GM19240 (cell line): ENCODE results near the gene DAAM2.

Experiments
- DNase-seq: peaks from one replicate; pipeline ENCODE4 v3.0.0; 2011; ENCODE audit warnings: low spot score; ENCODE audit not compliant: insufficient read length

Gene DAAM2

GRCh38 chr6:39818695-39819094 is 26.5 kb downstream of the DAAM2 start:
- no peak for DNase-seq

GRCh38 chr6:39819228-39819627 is 27.1 kb downstream of the DAAM2 start:
- no peak for DNase-seq

DNA sequence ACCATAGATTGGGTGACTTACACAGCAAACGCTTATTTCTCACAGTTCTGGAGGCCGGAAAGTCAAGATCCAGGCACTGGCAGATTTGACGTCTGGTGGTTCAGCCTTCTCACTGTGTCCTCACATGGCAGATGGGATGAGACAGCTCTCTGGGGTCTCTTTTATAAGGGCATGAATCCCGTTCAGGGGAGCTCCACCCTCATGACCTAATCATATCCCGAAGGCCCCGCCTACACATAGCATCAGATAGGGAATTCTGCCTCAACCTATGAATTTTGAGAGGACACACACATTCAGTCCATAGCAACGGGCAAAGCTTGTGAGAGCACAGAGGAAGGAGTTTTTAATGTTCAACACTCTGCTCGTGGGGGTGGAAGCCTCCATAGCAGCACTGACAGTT is 27.5 kb downstream of the DAAM2 start:
- DNase-seq, result no peak

GRCh38 chr6:39820553-39820952 is 28.4 kb downstream of the DAAM2 start:
- DNase-seq, result no peak

- no peak for DNase-seq
Measured at GRCh38 chr6:39821046-39821740, 29.0 kb downstream of the DAAM2 start.

- no peak for DNase-seq
Measured at GRCh38 chr6:39821742-39822532, 29.8 kb downstream of the DAAM2 start.

DNA sequence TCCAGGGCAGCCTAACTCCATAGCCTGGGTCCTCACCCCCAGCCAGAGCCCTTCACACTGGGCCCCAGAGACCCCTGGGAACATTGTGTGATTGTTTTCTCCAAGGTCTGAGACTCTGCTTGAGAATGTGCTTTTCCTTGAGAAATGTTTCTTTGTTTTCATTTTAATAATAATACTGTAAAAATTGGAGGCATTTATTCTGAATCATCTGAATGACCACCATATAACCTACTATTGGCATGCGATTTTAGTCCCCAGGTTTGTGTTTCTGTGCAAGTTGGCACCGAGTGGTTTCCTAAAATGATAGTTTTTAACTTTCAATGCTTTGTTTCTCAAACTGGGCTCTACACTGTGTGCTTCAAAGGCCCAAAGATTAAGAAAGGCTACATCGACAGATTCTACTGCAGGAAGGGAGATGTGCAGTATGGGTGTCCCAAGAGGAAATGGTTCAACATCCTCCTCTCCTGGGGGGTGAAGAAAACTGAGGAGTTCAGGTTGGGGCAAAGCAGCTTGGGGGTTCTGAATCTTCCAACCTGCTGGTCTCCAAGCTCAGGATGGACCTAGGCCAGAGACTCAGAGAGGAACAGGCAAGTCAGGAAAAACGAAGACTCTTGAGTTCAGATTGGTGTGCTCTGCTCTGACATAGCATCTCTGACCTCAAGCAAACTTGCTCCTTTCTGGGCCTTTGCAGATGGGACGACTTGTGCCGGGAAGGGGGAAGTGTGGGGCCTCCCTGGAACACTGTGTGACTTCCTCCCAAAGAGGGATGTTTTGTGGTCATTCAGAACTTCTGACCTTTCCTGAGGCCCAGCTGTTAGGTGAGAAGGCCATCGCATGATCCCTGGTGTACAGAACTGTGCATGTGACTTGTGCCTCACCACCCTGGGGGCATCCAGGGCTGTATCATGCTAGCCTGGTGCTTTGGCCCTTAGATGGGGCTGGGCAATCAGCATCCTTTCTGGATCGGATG is 31.0 kb downstream of the DAAM2 start:
- DNase-seq, result no peak

- DNase-seq, result no peak
Measured at GRCh38 chr6:39824030-39824926, 32.1 kb downstream of the DAAM2 start.

DNA sequence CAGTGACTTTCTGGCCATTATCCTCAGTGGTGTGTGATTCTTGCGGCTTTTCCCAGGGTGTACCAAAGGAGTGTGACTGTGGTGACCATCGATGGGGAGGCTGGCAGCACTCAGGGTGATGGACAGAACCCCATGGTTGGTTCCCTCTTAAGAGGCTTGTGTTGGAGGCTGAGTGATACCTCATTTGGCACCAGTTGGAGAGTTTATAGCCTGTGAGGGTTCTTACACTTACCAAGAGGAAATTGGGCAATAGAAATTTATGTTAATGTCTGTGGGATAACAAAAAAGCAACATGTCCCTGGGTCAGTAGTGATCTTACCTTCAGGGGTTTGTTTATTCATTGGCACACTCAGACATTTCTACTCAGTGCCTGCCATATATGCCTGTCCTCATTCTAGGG is 37.2 kb downstream of the DAAM2 start:
- no peak for DNase-seq

GRCh38 chr6:39830444-39830843 is 38.3 kb downstream of the DAAM2 start:
- DNase-seq, result no peak

DNA sequence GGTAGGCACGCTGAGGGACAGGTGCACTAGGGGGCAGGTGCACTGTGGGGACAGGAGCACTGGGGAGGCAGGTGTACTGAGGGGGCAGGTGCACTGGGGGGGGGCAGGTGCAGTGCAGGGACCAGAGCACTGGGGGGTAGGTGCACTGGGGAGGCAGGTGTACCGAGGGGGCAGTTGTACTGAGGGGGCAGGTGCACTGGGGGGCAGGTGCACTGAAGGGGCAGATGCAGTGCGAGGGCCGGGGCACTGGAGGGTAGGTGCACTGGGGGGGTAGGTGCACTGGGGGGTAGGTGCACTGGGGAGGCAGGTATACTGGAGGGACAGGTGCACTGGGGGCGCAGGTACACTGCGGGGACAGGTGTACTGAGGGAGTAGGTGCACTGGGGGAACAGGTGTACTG is 39.5 kb downstream of the DAAM2 start:
- no peak for DNase-seq

GRCh38 chr6:39834278-39834677 is 42.1 kb downstream of the DAAM2 start:
- no peak for DNase-seq

GRCh38 chr6:39834866-39835265 is 42.7 kb downstream of the DAAM2 start:
- no peak for DNase-seq

- DNase-seq, result no peak
Measured at GRCh38 chr6:39835821-39836295, 43.7 kb downstream of the DAAM2 start.

DNA sequence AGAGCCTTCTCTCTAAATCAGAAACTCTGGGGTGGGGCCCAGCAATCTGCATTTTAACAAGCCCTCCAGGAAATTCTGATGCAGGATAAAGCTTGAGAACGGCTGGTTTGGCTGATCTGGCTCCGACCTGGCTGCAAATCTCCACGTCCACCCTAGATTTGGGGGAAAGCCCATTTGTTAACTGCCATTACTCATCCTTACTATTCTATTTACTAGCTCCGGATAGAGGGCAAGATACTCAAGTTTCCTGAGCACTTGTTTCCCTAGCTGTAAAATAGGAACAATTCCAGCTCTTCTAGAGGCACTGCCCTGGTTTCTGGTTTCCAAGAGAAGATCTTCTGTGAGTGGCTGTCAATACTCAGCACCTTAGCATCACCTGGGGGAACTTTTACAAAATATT is 44.4 kb downstream of the DAAM2 start:
- DNase-seq, result no peak

GRCh38 chr6:39839445-39839844 is 47.3 kb downstream of the DAAM2 start:
- no peak for DNase-seq

- no peak for DNase-seq
Measured at GRCh38 chr6:39840781-39841180, 48.6 kb downstream of the DAAM2 start.

DNA sequence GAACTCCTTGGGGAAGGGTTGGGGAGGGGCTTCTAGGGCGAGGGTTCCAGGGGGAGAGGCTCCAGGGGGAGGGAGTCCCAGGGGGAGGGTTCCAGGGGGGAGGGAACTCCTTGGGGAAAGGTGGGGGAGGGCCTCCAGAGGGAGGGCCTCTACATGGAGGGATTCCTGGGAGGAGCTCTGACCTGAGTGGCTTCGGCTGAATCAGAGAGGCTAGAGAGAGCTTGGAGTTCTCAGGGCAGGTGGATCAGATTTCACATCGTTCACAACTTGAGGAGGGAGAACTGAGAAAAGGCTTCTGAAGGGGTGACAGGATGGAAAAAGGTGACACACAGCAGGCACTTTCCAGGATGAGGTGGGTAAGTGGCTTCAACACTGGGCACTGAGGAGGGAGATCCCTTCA is 49.1 kb downstream of the DAAM2 start:
- no peak for DNase-seq

GRCh38 chr6:39841923-39842322 is 49.7 kb downstream of the DAAM2 start:
- no peak for DNase-seq

- DNase-seq, result no peak
Measured at GRCh38 chr6:39843305-39844020, 51.3 kb downstream of the DAAM2 start.
